MCF 10A (cell line): ENCODE measurements around the gene INTS1. TPM values are rescaled to one million over a fixed set of nuclear protein-coding genes. Genes with fewer than 3 reads are reported as not detected.

ENCODE experiments used
- BruUV-seq: library from RNA; stranded (reverse); fragments of 400-500 nt; replicated peaks from 2 replicates; lab custom pipeline; 2021; lab: Mats Ljungman, UMichigan
- CTCF ChIA-PET: fragments of 300-600 bp; sonication (Branson Sonifier 250); formaldehyde crosslinking; extraction: SDS; loops from one replicate; lab custom pipeline; 2021; ENCODE audit warnings: antibody characterized with exemption, inconsistent platforms; lab: Yijun Ruan, JAX
- POLR2A ChIA-PET: fragments of 300-600, 350-650 bp; sonication (Branson Sonifier 250); formaldehyde crosslinking; extraction: SDS; loops from one replicate; lab custom pipeline; 2020; ENCODE audit warnings: antibody characterized with exemption, inconsistent platforms; lab: Yijun Ruan, JAX
- DNase-seq: peaks from one replicate; pipeline ENCODE4 v3.0.0-alpha.2; 2018; ENCODE audit not compliant: unreplicated experiment
- H3K27ac Mint-ChIP-seq: one replicate; pipeline ENCODE4 v1.8.0; 2022; ENCODE audit warnings: mild to moderate bottlenecking, low read depth, mixed read lengths; ENCODE audit not compliant: unreplicated experiment
- H3K27me3 Mint-ChIP-seq: one replicate; pipeline ENCODE4 v1.8.0; 2022; ENCODE audit warnings: mixed read lengths; ENCODE audit not compliant: insufficient read depth, unreplicated experiment
- H3K36me3 Mint-ChIP-seq: one replicate; pipeline ENCODE4 v1.8.0; 2022; ENCODE audit warnings: mild to moderate bottlenecking, moderate library complexity, mixed read lengths; ENCODE audit not compliant: insufficient read depth, unreplicated experiment
- H3K4me1 Mint-ChIP-seq: one replicate; pipeline ENCODE4 v1.8.0; 2022; ENCODE audit warnings: mixed read lengths; ENCODE audit not compliant: insufficient read depth, unreplicated experiment
- H3K4me3 Mint-ChIP-seq: one replicate; pipeline ENCODE4 v1.8.0; 2022; ENCODE audit warnings: mild to moderate bottlenecking, moderate library complexity, mixed read lengths; ENCODE audit not compliant: unreplicated experiment
- H3K9me3 Mint-ChIP-seq: one replicate; pipeline ENCODE4 v1.8.0; 2022; ENCODE audit warnings: mixed read lengths; ENCODE audit not compliant: unreplicated experiment
- CTCF ChIP-seq: fragments of 200-600 bp; IDR thresholded peaks from one replicate; pipeline ENCODE4 v1.8.0; 2022; ENCODE audit warnings: antibody characterized with exemption, mild to moderate bottlenecking; ENCODE audit not compliant: unreplicated experiment
- intact Hi-C: fragments of 100-400 bp; cut with micrococcal nuclease; formaldehyde crosslinking; loops from 2 replicates; pipeline ENCODE4 v1.14.1; 2022
- total RNA-seq: library from RNA; stranded (reverse); gene quantifications from 2 replicates; pipeline ENCODE4 v1.2.3, GENCODE V29; 2022

The INTS1 gene
- total RNA-seq, 1 experiment from 2014 or later: 86.3 TPM

- no peak for TF ChIP-seq CTCF
- ChIA-PET CTCF (interaction anchor here (0.5 to 0.7 kb wide), 3 partner anchors 16 to 44 kb away, joined by 3 to 5 read pairs (median 4); partner anchors contain the start of gene INTS1), POLR2A (no interaction called here)
- peaks cover 15% of the 10 kb centered on the region for H3K36me3 Mint-ChIP-seq
- no TSS peak for BruUV-seq
- intact Hi-C loops: no loop called here
- no peaks in the 10 kb centered on the region for H3K9me3 Mint-ChIP-seq
- no peaks in the 10 kb centered on the region for H3K4me1 Mint-ChIP-seq
- DNase-seq: no peak
- H3K27ac Mint-ChIP-seq: peak overlapping the region; percentile 83
- no peak overlapping the region for H3K4me3 Mint-ChIP-seq
- no peaks in the 10 kb centered on the region for H3K27me3 Mint-ChIP-seq
These were observed 44.2 kb upstream of the INTS1 start for GRCh38 chr7:1548438-1548831.

- CTCF ChIA-PET: interaction anchor here (0.5 to 1.8 kb wide), 4 partner anchors 9 to 44 kb away, joined by 3 to 5 read pairs (median 4); partner anchors contain the start of genes INTS1 and TMEM184A
- BruUV-seq: no TSS peak
- peaks cover 18% of the 10 kb centered on the region for H3K36me3 Mint-ChIP-seq
These were observed 43.7 kb upstream of the INTS1 start for GRCh38 chr7:1547777-1548437.

GRCh38 chr7:1546909-1547776 is 43.0 kb upstream of the INTS1 start:
- no TSS peak for BruUV-seq
- DNase-seq: no peak
- ChIA-PET POLR2A (interaction anchor here (0.9 kb wide), 1 partner anchor 9 kb away, joined by 5 read pairs; the partner anchor contains the start of gene TMEM184A), CTCF (interaction anchor here (1.8 kb wide), 1 partner anchor 9 kb away, joined by 5 read pairs; the partner anchor contains the start of gene TMEM184A)
- no peaks in the 10 kb centered on the region for H3K27me3 Mint-ChIP-seq
- TF ChIP-seq CTCF: no peak
- no peaks in the 10 kb centered on the region for H3K9me3 Mint-ChIP-seq
- H3K36me3 Mint-ChIP-seq: peaks cover 23% of the 10 kb centered on the region
- intact Hi-C loops: no loop called here
- no peaks in the 10 kb centered on the region for H3K4me1 Mint-ChIP-seq
- no peak overlapping the region for H3K4me3 Mint-ChIP-seq
- H3K27ac Mint-ChIP-seq: no peak overlapping the region

More at GRCh38 chr7:1547777-1548437, 43.7 kb upstream of the INTS1 start:
- Mint-ChIP-seq H3K9me3 (no peaks in the 10 kb centered on the region), H3K27me3 (no peaks in the 10 kb centered on the region), H3K4me3 (no peak overlapping the region), H3K4me1 (no peaks in the 10 kb centered on the region), H3K27ac (peak overlapping the region; percentile 83)
- intact Hi-C loops: no loop called here
- POLR2A ChIA-PET: interaction anchor here (0.9 kb wide), 1 partner anchor 8 kb away, joined by 5 read pairs; the partner anchor contains the start of gene TMEM184A
- no peak for DNase-seq
- no peak for TF ChIP-seq CTCF
